CD14-positive monocyte (primary cell): ENCODE data around the gene EZH2. TPM values are rescaled to one million over a fixed set of nuclear protein-coding genes. Genes with fewer than 3 reads are reported as not detected.

ENCODE experiments used
- DNase-seq, 3 donors: peaks; one replicate each; pipeline ENCODE4 v3.0.0-alpha.2; 2011 to 2022
- H2AFZ ChIP-seq: 2 replicates; pipeline ENCODE4 v1.6.0; 2012; ENCODE audit warnings: mild to moderate bottlenecking, low read depth, low read length, inconsistent platforms; ENCODE audit not compliant: insufficient read depth, poor library complexity, severe bottlenecking
- H3K27ac ChIP-seq, 2 donors: 1 replicate in 1 of 2; 2 replicates in 1 of 2; pipeline ENCODE4 v1.5.1; 2012 to 2013; ENCODE audit warnings: low read length in 2 of 2, control low read depth in 1 of 2, inconsistent platforms in 1 of 2, low read depth in 1 of 2, mild to moderate bottlenecking in 1 of 2
- H3K27me3 ChIP-seq, 2 donors: one replicate each; pipeline versions ENCODE4 v1.6.0 to v1.6.1; 2011 to 2013; ENCODE audit warnings: low read length in 2 of 2; ENCODE audit not compliant: control insufficient read depth in 2 of 2, insufficient read depth in 2 of 2
- H3K36me3 ChIP-seq, 2 donors: replicated peaks in 1 of 2; 1 replicate in 1 of 2; 2 replicates in 1 of 2; pipeline versions ENCODE4 v1.5.1 to v1.6.1; 2012 to 2013; ENCODE audit warnings: low read length in 2 of 2, control low read depth in 1 of 2, inconsistent platforms in 1 of 2, mild to moderate bottlenecking in 1 of 2; ENCODE audit not compliant: insufficient read depth in 2 of 2, control insufficient read depth in 1 of 2
- H3K4me1 ChIP-seq, 2 donors: 1 replicate in 1 of 2; 2 replicates in 1 of 2; pipeline versions ENCODE4 v1.5.1 to v1.6.1; 2012 to 2013; ENCODE audit warnings: low read length in 2 of 2, control low read depth in 1 of 2, inconsistent platforms in 1 of 2, mild to moderate bottlenecking in 1 of 2, moderate library complexity in 1 of 2; ENCODE audit not compliant: insufficient read depth in 2 of 2, control insufficient read depth in 1 of 2
- H3K4me2 ChIP-seq: replicated peaks from 2 replicates; pipeline ENCODE3; 2012; ENCODE audit warnings: low read length, moderate library complexity, mild to moderate bottlenecking; ENCODE audit not compliant: poor library complexity, severe bottlenecking; ENCODE audit errors: extremely low read depth
- H3K4me3 ChIP-seq, 3 experiments: fragments of 200-600 bp in 1 of 3; sonication (generic) in 1 of 3; replicated peaks in 1 of 3; 1 replicate in 2 of 3; 2 replicates in 1 of 3; pipeline ENCODE4 v1.5.1; 2011 to 2013; ENCODE audit warnings: low read length in 3 of 3, mild to moderate bottlenecking in 3 of 3, control low read depth in 2 of 3, low read depth in 2 of 3, inconsistent platforms in 1 of 3, moderate library complexity in 1 of 3
- H3K79me2 ChIP-seq: 2 replicates; pipeline ENCODE4 v1.6.0; 2012; ENCODE audit warnings: mild to moderate bottlenecking, control low read depth, inconsistent platforms, low read length, moderate library complexity; ENCODE audit not compliant: insufficient read depth
- H3K9ac ChIP-seq: 2 replicates; pipeline ENCODE4 v1.6.0; 2017; ENCODE audit warnings: low read length, mild to moderate bottlenecking; ENCODE audit not compliant: insufficient read depth, poor library complexity, severe bottlenecking
- H3K9me3 ChIP-seq, 2 donors: replicated peaks in 1 of 2; 1 replicate in 1 of 2; 2 replicates in 1 of 2; pipeline versions ENCODE4 v1.5.1 to v1.6.1; 2012 to 2013; ENCODE audit warnings: low read length in 2 of 2, control low read depth in 1 of 2; ENCODE audit not compliant: control insufficient read depth in 1 of 2, insufficient read depth in 1 of 2
- H4K20me1 ChIP-seq: 2 replicates; pipeline ENCODE4 v1.6.0; 2012; ENCODE audit warnings: mild to moderate bottlenecking, low read length, control low read depth, moderate library complexity; ENCODE audit not compliant: insufficient read depth
- H3K27ac Mint-ChIP-seq, 7 donors: one replicate each; pipeline ENCODE4 v1.8.0; 2020; ENCODE audit warnings: mild to moderate bottlenecking in 7 of 7, mixed read lengths in 7 of 7, moderate library complexity in 6 of 7, inconsistent platforms in 2 of 7
- H3K27me3 Mint-ChIP-seq, 3 donors: one replicate each; pipeline ENCODE4 v1.8.0; 2021 to 2022; ENCODE audit warnings: low read depth in 3 of 3, mild to moderate bottlenecking in 3 of 3, mixed read lengths in 3 of 3, moderate library complexity in 3 of 3, inconsistent platforms in 1 of 3
- H3K36me3 Mint-ChIP-seq, 2 donors: one replicate each; pipeline ENCODE4 v1.8.0; 2020; ENCODE audit warnings: mixed read lengths in 2 of 2, inconsistent platforms in 1 of 2, mild to moderate bottlenecking in 1 of 2
- H3K4me1 Mint-ChIP-seq: one replicate; pipeline ENCODE4 v1.8.0; 2020; ENCODE audit warnings: mild to moderate bottlenecking, mixed read lengths
- H3K4me3 Mint-ChIP-seq, 2 donors: one replicate each; pipeline ENCODE4 v1.8.0; 2020; ENCODE audit warnings: mild to moderate bottlenecking in 2 of 2, mixed read lengths in 2 of 2, moderate library complexity in 1 of 2
- H3K9me3 Mint-ChIP-seq, 7 donors: one replicate each; pipeline ENCODE4 v1.8.0; 2020 to 2022; ENCODE audit warnings: mixed read lengths in 7 of 7, mild to moderate bottlenecking in 6 of 7, moderate library complexity in 6 of 7, inconsistent platforms in 2 of 7
- WGBS: methylation state at CpG from one replicate; pipeline ENCODE4 v1.1.5; 2013; ENCODE audit warnings: missing lambda C conversion rate; ENCODE audit not compliant: insufficient coverage; 5-methylcytosine and 5-hydroxymethylcytosine counted together
- intact Hi-C, 2 donors: fragments of 100-400 bp; cut with micrococcal nuclease; formaldehyde crosslinking; loops; one replicate each; pipeline versions ENCODE4 v1.15.0 to v1.15.1; 2023
- polyA plus RNA-seq, 3 donors: library from polyadenylated mRNA; depleted of rRNA in 1 of 3; unstranded in 2 of 3; stranded (reverse) in 1 of 3; fragments of 300-500 nt in 2 of 3; fragments of >200 nt in 1 of 3; fragmentation: Illumina TruSeq in 2 of 3; gene quantifications; 1 replicate in 2 of 3; 2 replicates in 1 of 3; pipeline ENCODE4 v1.2.3, GENCODE V29; 2012 to 2021
- TF ChIP-seq, protein P1 (sequence below): fragments of 200-600 bp; IDR thresholded peaks from one replicate; pipeline ENCODE4 v1.8.0; 2022; ENCODE audit warnings: antibody characterized with exemption, mild to moderate bottlenecking

The EZH2 gene
- polyA plus RNA-seq, 3 donors = 1.3 to 6.1 (median 1.6) TPM

DNA sequence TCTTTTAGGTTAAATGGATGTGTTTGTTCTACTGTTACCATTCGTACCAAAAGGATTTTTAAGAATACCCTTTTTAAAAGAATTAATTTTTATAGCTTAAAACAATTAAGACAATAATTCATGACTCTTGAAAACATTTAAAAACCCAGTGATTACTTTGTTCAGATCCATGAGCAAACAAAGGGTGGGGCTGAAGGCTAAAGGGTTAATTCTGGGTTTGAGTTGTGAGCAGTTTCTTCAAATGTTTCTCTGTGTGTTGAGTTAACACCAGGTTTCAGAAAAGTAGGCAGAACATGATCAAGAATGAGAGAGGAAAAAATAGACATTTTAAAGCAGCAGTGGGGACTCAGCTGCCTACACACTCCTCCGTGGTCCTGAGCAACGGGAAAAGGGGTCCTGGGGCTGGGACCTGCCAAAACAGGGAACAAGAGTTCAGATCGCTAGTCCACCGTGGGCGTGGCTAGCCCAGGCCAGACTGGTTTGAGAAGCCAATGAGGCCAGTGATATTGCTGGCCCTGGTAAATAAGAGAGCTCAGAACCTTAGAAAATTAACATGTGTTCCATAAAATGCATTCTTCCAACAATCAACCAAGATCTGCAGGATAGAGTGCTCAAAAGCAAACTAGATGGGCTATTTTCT is 14.9 kb upstream of the EZH2 start:
- no peaks in the 10 kb centered on the region for H4K20me1 ChIP-seq
- H3K9me3 ChIP-seq = no peaks in the 10 kb centered on the region
- no peak overlapping the region for H3K4me3 Mint-ChIP-seq
- H3K36me3 ChIP-seq = no peaks in the 10 kb centered on the region
- H3K4me1 ChIP-seq = no peaks in the 10 kb centered on the region
- no peak overlapping the region for H3K27ac ChIP-seq
- H3K9me3 Mint-ChIP-seq = peaks cover 0 to 1% (median 0%) of the 10 kb centered on the region in 7 donors
- H3K27me3 ChIP-seq = peaks cover 0 to 8% of the 10 kb centered on the region in 2 donors
- intact Hi-C loops = no loop called here
- peaks cover 0 to 6% (median 4%) of the 10 kb centered on the region in 3 donors for H3K27me3 Mint-ChIP-seq
- H3K36me3 Mint-ChIP-seq = no peaks in the 10 kb centered on the region
- no peaks in the 10 kb centered on the region for H3K79me2 ChIP-seq
- H3K4me2 ChIP-seq = no peak overlapping the region
- no peak overlapping the region for H3K4me3 ChIP-seq
- H2AFZ ChIP-seq = no peak overlapping the region
- DNase-seq = no peak
- WGBS = 65% methylated on average over 4 of the region's 6 CpGs
- H3K4me1 Mint-ChIP-seq = no peaks in the 10 kb centered on the region
- H3K9ac ChIP-seq = no peak overlapping the region
- peak overlapping the region in 1 of 7 donors; percentile 26 for H3K27ac Mint-ChIP-seq
- TF ChIP-seq, protein P1, sequence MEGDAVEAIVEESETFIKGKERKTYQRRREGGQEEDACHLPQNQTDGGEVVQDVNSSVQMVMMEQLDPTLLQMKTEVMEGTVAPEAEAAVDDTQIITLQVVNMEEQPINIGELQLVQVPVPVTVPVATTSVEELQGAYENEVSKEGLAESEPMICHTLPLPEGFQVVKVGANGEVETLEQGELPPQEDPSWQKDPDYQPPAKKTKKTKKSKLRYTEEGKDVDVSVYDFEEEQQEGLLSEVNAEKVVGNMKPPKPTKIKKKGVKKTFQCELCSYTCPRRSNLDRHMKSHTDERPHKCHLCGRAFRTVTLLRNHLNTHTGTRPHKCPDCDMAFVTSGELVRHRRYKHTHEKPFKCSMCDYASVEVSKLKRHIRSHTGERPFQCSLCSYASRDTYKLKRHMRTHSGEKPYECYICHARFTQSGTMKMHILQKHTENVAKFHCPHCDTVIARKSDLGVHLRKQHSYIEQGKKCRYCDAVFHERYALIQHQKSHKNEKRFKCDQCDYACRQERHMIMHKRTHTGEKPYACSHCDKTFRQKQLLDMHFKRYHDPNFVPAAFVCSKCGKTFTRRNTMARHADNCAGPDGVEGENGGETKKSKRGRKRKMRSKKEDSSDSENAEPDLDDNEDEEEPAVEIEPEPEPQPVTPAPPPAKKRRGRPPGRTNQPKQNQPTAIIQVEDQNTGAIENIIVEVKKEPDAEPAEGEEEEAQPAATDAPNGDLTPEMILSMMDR = no peak

DNA sequence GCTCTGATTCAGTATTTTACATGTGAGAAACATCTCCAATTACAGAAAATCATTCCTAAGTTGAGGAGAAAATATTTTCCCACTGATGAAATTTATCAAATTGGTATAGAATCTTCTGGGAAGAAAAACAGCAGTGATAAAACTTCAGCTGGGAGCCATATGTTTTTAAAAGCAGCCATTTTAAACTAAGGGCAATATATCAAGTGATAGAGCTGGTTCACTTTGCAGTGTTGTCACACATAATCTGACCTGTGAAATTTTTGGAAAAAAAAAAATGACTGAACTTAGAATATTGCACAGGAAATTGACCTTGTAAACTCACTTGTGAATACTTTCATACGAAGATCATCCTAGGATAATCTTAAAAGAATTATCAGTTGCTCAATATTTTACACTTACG is 10.5 kb upstream of the EZH2 start:
- H3K4me3 Mint-ChIP-seq = no peak overlapping the region
- H3K27ac Mint-ChIP-seq = no peak overlapping the region
- intact Hi-C loops = no loop called here
- no peak for DNase-seq
- TF ChIP-seq, protein P1 = no peak
- WGBS = no CpG with 5 or more reads among the region's 2 CpGs
- Histone ChIP-seq H3K4me1 (no peaks in the 10 kb centered on the region), H3K9ac (no peak overlapping the region), H3K27me3 (peaks cover 0 to 13% of the 10 kb centered on the region in 2 donors), H3K9me3 (no peaks in the 10 kb centered on the region), H4K20me1 (no peaks in the 10 kb centered on the region), H3K27ac (no peak overlapping the region), H2AFZ (no peak overlapping the region), H3K36me3 (no peaks in the 10 kb centered on the region), H3K79me2 (no peaks in the 10 kb centered on the region), H3K4me2 (no peak overlapping the region), H3K4me3 (no peak overlapping the region)
- H3K36me3 Mint-ChIP-seq = no peaks in the 10 kb centered on the region
- peaks cover 0 to 1% (median 0%) of the 10 kb centered on the region in 7 donors for H3K9me3 Mint-ChIP-seq
- H3K27me3 Mint-ChIP-seq = peaks cover 0 to 11% (median 7%) of the 10 kb centered on the region in 3 donors
- no peaks in the 10 kb centered on the region for H3K4me1 Mint-ChIP-seq
